Measurements from ENCODE around the gene ENO2.
A peak's percentile ranks its signal among the peaks of the same experiment; 100 is the strongest.

Gene ENO2

DNA sequence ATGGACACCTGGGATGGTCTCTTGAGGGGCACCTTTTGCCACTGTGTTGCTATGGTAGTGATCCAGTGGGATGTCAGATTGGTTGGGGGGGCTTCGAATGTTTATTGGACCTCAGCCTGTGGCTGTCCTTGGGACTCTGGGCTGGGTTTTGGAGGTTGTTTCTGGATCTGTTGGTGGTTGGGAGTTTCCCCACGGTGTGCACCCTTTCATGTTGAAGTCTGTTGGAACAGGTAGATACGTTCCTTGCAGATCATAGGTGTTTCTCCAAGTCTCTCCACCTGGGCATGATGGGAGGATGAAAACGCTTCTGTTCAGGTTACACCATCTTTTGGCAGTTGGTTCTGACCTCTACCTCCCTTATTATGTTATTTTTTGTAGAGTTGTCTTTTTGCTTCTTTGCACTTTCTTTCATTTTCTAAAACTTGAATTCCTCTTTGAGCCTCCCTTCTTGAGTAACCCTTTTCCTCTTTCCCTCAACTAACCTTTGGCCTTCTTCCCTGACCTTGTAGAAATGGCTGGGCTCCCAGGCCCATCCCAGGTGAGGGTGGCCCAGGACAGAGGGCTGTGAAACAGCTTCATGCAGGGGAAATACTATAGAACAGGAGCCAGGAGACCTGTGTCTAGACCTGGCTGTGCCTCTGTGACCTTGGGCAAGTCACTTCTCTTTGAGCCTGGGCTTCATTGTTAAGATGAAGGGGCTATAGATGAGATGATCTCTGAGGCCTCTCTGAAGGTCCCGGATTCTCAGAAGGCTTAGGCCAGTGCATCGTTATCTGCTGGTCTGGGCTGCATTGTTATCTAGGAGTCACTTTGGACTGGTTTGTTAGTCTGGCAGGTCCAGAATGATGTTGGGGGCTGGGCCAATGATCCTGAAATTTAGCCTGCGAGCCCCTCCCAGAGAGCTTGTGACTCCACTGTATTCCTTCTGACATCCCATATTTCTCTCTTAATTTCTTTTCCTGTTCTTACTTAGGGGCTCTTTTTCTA is 15.4 kb downstream of the ENO2 start:
- no peak for DNase-seq (ENCODE audit: low read depth in 2 of 2, low spot score in 1 of 2)

DNA sequence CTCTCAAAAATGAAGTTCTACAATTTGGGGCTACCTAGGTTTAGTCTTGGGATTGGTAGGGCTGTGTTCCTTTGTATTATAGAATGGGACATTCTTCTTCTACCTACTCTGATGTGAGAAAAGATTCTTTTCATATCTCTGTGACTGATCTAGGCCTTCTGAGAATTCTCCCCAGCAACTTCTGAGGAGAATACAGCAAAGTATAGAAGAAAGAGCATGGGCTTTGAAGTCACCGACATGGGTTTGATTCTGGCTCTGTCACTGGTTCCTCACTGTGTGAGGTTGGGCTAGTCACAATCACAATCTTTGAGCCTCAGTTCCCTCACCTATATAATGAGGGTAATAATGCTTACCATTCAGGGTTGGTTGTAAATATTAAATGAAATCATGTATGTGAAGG is 18.4 kb downstream of the ENO2 start:
- no peak for DNase-seq (ENCODE audit: low read depth in 2 of 2, low spot score in 1 of 2)

DNA sequence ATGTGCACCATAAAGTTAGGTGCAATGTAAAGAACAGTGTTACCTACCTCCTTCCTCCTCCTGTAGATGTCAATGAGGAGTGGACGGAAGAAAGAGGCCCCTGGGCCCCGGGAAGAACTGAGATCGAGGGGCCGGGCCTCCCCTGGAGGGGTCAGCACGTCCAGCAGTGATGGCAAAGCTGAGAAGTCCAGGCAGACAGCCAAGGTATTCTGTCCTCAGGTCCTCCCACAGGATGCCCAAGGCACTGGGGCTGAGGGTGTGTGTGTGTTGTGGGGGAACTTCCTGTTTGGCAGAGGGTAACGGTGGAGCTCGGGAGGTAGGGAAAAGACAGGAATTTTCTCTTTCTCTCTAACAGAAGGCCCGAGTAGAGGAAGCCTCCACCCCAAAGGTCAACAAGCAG is 19.7 kb downstream of the ENO2 start:
- no peak for DNase-seq (ENCODE audit: low read depth in 2 of 2, low spot score in 1 of 2)

DNA sequence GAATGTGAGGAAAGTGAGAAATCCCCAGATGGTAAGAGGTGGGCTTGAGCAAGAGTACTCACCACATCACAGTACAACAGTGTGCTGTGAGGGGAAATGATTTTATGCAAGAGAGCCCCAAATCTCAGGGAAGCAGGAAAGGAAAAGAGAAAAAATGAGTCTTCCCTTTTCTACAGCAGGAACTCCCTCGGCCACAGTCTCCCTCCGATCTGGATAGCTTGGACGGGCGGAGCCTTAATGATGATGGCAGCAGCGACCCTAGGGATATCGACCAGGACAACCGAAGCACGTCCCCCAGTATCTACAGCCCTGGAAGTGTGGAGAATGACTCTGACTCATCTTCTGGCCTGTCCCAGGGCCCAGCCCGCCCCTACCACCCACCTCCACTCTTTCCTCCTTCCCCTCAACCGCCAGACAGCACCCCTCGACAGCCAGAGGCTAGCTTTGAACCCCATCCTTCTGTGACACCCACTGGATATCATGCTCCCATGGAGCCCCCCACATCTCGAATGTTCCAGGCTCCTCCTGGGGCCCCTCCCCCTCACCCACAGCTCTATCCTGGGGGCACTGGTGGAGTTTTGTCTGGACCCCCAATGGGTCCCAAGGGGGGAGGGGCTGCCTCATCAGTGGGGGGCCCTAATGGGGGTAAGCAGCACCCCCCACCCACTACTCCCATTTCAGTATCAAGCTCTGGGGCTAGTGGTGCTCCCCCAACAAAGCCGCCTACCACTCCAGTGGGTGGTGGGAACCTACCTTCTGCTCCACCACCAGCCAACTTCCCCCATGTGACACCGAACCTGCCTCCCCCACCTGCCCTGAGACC is 21.2 kb downstream of the ENO2 start:
- DNase-seq (ENCODE audit: low read depth in 2 of 2, low spot score in 1 of 2), result no peak

DNA sequence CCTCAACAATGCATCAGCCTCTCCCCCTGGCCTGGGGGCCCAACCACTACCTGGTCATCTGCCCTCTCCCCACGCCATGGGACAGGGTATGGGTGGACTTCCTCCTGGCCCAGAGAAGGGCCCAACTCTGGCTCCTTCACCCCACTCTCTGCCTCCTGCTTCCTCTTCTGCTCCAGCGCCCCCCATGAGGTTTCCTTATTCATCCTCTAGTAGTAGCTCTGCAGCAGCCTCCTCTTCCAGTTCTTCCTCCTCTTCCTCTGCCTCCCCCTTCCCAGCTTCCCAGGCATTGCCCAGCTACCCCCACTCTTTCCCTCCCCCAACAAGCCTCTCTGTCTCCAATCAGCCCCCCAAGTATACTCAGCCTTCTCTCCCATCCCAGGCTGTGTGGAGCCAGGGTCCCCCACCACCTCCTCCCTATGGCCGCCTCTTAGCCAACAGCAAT is 21.8 kb downstream of the ENO2 start:
- DNase-seq (ENCODE audit: low read depth in 2 of 2, low spot score in 1 of 2), result no peak

DNA sequence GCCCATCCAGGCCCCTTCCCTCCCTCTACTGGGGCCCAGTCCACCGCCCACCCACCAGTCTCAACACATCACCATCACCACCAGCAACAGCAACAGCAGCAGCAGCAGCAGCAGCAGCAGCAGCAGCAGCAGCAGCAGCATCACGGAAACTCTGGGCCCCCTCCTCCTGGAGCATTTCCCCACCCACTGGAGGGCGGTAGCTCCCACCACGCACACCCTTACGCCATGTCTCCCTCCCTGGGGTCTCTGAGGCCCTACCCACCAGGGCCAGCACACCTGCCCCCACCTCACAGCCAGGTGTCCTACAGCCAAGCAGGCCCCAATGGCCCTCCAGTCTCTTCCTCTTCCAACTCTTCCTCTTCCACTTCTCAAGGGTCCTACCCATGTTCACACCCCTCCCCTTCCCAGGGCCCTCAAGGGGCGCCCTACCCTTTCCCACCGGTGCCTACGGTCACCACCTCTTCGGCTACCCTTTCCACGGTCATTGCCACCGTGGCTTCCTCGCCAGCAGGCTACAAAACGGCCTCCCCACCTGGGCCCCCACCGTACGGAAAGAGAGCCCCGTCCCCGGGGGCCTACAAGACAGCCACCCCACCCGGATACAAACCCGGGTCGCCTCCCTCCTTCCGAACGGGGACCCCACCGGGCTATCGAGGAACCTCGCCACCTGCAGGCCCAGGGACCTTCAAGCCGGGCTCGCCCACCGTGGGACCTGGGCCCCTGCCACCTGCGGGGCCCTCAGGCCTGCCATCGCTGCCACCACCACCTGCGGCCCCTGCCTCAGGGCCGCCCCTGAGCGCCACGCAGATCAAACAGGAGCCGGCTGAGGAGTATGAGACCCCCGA is 22.5 kb downstream of the ENO2 start:
- DNase-seq (ENCODE audit: low read depth in 2 of 2, low spot score in 1 of 2), result peak in 1 of 2 donors; percentile 56

DNA sequence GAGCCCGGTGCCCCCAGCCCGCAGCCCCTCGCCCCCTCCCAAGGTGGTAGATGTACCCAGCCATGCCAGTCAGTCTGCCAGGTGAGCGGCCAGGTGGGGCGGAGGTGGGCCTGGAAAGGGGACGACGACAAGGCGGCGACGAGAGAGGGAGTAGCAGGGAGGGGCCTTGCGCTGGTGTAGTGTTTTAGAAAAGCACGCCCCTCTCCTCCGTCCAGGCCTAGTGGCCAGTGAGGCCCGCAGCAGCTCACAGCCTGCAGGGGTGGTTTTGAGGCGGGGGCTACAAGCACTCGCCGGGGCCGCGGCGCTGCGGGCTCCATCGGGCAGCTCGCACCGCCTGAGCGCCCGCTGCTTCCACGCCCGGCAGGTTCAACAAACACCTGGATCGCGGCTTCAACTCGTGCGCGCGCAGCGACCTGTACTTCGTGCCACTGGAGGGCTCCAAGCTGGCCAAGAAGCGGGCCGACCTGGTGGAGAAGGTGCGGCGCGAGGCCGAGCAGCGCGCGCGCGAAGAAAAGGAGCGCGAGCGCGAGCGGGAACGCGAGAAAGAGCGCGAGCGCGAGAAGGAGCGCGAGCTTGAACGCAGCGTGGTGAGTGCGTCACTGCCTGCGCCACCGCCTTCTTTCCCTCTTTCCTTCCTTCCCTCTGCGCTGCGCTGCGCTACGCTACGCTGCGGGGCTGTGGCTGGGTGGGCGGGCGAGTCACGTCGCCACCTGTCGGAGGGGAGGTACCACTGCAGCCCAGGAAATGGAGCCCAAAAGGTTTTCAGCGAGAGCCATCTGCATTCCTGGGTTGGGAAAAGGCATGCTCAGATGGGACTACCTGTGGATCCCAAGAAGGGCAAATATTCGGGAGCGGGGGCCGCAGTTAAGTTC is 23.3 kb downstream of the ENO2 start:
- peak; percentile 85 for DNase-seq (ENCODE audit: low read depth in 2 of 2, low spot score in 1 of 2)

DNA sequence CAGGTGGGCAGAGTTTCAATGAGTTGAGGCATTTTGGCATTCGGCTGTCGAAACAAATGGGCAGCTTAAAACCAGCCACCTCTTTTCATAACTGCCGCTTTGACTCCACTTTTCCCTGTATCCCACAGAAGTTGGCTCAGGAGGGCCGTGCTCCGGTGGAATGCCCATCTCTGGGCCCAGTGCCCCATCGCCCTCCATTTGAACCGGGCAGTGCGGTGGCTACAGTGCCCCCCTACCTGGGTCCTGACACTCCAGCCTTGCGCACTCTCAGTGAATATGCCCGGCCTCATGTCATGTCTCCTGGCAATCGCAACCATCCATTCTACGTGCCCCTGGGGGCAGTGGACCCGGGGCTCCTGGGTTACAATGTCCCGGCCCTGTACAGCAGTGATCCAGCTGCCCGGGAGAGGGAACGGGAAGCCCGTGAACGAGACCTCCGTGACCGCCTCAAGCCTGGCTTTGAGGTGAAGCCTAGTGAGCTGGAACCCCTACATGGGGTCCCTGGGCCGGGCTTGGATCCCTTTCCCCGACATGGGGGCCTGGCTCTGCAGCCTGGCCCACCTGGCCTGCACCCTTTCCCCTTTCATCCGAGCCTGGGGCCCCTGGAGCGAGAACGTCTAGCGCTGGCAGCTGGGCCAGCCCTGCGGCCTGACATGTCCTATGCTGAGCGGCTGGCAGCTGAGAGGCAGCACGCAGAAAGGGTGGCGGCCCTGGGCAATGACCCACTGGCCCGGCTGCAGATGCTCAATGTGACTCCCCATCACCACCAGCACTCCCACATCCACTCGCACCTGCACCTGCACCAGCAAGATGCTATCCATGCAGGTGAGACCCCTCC is 24.2 kb downstream of the ENO2 start:
- DNase-seq (ENCODE audit: low read depth in 2 of 2, low spot score in 1 of 2), result no peak

DNA sequence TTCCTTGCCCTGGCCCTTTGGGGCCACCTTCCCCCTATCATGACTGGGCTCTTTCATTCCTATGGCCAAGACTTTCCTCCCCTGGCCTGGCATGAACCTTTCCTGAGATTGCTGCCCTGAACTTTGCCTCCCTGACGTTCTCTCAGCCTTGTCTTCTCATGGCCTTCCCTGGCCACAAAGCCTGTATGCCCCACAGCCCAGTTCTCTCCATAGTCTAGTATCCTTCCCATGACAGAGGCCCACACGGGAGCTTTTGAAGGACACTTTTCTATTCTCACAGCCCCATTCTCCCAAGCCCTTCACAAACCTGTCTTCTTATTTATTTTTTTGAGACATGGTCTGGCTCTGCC is 24.8 kb downstream of the ENO2 start:
- DNase-seq (ENCODE audit: low read depth in 2 of 2, low spot score in 1 of 2), result no peak

DNA sequence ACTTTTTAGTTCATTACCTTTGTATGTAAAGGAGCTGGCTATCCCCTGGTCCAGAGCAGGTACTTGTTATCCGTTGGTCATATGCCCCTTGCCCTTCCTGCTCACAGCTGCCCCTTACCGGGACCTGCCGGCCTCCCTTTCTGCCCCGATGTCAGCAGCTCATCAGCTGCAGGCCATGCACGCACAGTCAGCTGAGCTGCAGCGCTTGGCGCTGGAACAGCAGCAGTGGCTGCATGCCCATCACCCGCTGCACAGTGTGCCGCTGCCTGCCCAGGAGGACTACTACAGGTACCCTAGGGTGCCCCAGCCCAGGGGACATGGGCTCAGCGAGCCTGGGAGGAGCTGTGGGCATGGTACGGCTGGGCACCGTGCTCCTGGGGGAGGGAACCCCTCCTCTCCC is 26.9 kb downstream of the ENO2 start:
- DNase-seq (ENCODE audit: low read depth in 2 of 2, low spot score in 1 of 2), result no peak

DNA sequence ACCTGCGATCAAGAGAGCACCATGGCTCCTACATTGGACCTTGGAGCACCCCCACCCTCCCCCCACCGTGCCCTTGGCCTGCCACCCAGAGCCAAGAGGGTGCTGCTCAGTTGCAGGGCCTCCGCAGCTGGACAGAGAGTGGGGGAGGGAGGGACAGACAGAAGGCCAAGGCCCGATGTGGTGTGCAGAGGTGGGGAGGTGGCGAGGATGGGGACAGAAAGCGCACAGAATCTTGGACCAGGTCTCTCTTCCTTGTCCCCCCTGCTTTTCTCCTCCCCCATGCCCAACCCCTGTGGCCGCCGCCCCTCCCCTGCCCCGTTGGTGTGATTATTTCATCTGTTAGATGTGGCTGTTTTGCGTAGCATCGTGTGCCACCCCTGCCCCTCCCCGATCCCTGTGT is 27.4 kb downstream of the ENO2 start:
- DNase-seq (ENCODE audit: low read depth in 2 of 2, low spot score in 1 of 2), result no peak

DNA sequence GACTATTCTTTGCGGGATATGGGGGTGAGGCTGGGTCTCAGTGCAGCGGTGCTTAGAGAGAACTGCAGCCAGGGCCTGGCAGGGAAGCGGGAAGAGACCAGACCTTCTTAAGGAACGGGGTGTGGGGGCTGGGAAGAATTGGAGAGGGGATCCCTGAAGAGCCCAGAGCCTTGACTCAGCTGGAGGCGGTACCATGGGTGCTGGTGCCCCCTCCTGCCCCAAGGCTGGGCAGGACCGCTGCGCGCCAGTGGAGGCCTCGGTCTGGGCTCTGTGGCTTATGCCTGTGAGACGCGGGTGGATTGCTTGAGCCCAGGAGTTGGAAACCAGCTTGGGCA is 27.9 kb downstream of the ENO2 start:
- DNase-seq (ENCODE audit: low read depth in 2 of 2, low spot score in 1 of 2), result no peak

DNA sequence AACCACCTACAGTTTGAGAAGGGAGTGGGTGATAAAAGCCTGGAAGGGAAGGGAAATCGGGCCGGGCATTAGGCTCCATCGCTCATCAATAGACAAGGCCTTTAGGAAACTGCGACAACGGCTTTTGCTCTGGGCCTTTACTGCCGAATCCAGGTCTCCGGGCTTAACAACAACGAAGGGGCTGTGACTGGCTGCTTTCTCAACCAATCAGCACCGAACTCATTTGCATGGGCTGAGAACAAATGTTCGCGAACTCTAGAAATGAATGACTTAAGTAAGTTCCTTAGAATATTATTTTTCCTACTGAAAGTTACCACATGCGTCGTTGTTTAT is 29.0 kb downstream of the ENO2 start:
- DNase-seq (ENCODE audit: low read depth in 2 of 2, low spot score in 1 of 2), result no peak

DNA sequence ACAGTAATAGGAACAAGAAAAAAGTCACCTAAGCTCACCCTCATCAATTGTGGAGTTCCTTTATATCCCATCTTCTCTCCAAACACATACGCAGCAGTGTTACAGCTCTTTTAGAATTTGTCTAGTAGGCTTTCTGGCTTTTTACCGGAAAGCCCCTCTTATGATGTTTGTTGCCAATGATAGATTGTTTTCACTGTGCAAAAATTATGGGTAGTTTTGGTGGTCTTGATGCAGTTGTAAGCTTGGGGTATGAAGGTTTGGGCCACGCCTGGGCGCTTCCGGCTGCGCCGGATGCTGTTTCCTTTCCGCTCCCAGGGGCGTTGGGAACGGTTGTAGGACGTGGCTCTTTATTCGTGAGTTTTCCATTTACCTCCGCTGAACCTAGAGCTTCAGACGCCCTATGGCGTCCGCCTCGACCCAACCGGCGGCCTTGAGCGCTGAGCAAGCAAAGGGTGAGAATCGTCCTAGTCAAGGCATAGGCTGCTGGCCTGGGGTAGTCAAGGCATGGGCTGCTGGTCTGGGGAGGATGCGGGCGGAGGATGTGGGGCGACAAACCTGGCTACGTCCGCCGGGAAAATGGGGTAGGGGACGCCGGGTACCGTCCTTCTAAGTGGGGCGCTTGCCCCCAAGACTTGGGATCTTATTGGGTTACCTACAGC is 29.5 kb downstream of the ENO2 start, which contains the start of the genes C12orf57 and RNU7-1:
Gene C12orf57, plus strand, starts transcription at position 301 of the 659 bp plus-strand sequence. Its CDS starts 100 bp downstream, at position 401.
Gene RNU7-1, plus strand, starts transcription at position 95 of the 659 bp plus-strand sequence.
- DNase-seq (ENCODE audit: low read depth in 2 of 2, low spot score in 1 of 2), result no peak

DNA sequence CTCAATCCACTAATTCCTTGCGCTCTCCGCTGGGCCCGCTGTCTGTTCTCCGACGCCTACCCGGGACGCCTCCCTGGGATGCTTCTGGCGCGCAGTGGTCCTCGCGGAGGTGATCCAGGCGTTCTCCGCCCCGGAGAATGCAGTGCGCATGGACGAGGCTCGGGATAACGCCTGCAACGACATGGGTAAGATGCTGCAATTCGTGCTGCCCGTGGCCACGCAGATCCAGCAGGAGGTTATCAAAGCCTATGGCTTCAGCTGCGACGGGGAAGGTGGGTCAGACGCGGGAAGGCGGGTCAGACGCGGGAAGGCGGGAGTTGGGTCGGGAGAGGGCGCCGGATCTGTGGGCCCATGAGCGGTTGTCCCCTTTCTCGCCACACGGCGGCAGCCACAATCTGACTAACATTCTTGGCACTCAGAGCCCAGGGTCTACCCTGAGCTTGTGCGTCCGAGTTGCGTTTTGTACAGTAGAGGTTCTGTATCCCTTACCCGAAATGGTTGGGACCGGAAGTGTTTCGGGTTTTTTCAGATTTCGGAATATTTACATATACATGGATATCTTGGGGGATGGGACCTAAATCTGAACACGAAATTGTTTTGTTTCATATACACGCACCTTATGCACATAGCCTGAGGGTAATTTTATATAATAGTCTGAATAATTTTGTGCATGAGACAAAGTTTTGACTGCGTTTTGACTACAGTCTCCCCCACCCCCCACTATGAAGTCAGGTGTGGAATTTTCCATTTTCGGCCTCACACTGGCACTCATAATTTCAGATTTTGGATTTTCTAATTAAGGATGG is 30.2 kb downstream of the ENO2 start:
- peak; percentile 66 to 74 for DNase-seq (ENCODE audit: low read depth in 2 of 2, low spot score in 1 of 2)

DNA sequence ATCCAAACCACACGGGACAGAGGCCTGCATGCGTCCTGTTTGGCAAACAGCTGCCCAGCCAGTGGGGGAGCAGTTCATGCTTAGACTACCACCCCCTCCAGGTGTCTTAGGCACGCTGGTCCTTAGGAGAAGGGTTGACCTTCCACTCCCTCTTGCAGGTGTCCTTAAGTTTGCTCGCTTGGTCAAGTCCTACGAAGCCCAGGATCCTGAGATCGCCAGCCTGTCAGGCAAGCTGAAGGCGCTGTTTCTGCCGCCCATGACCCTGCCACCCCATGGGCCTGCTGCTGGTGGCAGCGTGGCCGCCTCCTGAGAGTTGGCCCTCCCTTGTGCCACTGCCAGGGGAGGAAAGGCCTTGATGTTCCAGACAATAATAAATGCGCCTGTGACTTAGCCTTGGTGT is 31.2 kb downstream of the ENO2 start:
- no peak for DNase-seq (ENCODE audit: low read depth in 2 of 2, low spot score in 1 of 2)

DNA sequence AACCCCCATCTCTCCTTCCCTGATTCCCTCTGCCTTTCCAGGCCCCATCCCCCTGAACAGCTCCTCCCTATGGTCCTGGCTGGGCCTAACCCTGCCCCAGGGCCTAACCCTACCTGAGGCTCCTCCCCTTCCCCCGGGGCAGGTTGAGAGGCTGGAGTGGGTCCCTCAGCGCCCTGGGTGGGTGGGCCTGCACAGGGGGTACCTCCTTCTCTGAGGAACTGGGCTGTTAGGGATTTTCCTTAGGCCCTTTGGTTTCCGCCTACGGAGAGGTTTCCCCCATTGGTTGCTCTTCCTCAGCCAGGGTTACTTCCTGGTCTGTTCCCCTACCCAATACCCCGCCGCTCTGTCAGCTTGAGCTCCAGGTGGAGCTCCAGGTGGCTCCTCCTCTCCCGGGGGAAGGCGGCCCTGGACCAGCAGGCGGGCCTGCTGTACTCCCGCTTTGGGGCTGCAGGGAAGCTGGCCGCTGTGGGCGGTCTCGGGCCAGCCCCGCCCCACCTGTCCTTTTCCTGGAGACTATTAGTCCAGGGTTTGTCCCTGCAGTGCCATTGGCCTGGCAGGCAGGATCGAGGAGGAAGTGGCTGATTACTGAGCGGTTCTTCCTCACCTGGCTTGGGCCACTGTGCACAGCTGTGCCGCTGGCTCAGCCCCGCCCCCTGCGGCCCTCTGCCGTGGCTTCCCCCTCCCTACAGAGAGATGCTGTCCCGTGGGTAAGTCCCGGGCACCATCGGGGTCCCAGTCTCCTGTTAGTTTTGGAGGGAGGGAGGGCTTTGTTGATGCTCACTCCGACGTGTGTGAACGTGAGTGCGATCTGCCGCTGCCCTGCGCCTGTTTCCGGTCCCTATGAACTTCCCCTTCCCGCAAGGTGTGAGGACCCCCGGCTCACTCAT is 31.9 kb downstream of the ENO2 start:
- DNase-seq (ENCODE audit: low read depth in 2 of 2, low spot score in 1 of 2), result no peak

Data from stimulated activated CD8-positive, alpha-beta memory T cell treated with anti-CD3 and anti-CD28 coated beads, Interleukin-4, amount 100 ng/mL, for 4 hours (primary cell).